Stimulated activated CD8-positive, alpha-beta memory T cell treated with anti-CD3 and anti-CD28 coated beads, Interleukin-15, amount 100 ng/mL, for 4 hours (primary cell): Measurements from ENCODE around the gene SNTB2.

Experiments used
- DNase-seq, 2 donors: peaks; one replicate each; pipeline ENCODE4 v3.0.0-alpha.2; 2020; ENCODE audit warnings: low read depth in 2 of 2

The SNTB2 gene

GRCh38 chr16:69340095-69340644, 153.2 kb downstream of the SNTB2 start:
- no peak for DNase-seq

DNA sequence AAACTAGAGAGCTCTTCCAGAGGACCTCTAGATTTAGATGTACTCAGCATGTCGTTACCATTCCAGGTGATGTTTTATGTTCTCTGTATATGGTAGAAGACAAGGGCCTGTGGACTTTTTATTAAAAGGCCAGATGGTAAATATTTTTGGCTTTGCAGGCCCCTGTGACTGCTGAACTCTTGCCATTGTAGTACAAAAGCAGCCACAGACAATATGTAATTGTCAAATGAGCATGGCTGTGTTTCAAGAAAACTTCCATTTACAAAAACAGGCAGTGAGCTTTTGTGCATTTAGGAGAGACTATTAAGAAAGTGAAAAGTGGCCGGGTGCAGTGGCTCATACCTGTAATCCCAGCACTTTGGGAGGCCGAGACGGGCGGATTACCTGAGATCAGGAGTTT, 157.2 kb downstream of the SNTB2 start:
- DNase-seq = no peak

GRCh38 chr16:69345923-69346322, 159.0 kb downstream of the SNTB2 start:
- no peak for DNase-seq

DNA sequence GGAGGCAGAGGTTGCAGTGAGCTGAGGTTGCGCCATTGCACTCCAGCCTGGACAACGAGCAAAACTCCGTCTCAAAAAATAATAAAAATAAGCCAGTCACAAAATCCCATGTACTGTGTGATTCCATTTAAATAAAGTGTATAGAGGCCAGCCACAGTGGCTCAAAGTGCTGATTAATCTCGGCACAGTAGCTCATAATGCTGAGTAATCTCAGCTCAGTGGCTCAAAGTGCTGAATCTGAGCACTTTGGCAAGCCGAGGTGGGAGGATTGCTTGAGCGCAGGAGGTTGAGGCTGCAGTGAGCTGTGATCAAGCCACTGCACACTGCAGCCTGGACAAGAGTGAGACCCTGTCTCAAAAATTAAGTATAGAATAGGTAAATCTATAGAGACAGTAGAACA, 159.7 kb downstream of the SNTB2 start:
- no peak for DNase-seq

DNA sequence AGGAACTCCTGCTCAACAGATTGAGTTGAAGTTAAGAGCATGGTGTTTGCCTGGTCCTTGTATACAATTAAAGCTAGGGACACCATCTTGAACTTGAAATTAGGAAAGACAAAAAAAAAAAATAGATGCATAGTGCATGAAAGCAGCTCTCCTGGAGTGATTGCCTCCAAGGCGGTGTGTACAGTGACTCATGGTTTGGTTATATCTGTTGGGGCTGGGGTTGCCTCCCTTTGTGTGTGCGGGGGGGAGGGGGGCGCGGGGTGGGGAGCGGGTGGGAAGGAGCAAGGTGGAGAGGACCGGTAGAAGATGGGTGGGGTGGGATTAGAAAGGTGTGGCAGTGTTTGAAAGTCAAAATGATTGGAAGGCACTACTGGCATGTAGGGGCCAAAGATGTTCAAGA, 161.3 kb downstream of the SNTB2 start:
- DNase-seq = no peak

DNA sequence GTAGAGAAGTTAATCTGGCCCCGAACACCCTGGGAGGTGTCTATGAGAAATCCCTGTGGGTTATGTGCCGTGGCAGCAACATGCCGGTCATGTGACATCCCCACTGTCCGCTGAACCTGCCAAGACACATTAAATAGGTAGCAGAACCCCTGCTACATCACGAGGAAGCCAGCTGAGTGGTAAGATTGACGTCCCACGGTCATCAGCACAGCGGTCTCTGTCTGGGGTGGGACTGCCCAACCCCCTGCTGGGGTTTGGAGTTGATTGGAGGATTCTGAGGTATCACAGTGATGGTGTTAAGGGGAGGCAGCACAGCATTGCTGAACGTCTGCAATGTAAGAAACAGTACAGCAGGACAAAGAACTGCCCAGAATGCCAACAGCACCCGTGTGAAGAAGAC, 162.6 kb downstream of the SNTB2 start:
- no peak for DNase-seq

DNA sequence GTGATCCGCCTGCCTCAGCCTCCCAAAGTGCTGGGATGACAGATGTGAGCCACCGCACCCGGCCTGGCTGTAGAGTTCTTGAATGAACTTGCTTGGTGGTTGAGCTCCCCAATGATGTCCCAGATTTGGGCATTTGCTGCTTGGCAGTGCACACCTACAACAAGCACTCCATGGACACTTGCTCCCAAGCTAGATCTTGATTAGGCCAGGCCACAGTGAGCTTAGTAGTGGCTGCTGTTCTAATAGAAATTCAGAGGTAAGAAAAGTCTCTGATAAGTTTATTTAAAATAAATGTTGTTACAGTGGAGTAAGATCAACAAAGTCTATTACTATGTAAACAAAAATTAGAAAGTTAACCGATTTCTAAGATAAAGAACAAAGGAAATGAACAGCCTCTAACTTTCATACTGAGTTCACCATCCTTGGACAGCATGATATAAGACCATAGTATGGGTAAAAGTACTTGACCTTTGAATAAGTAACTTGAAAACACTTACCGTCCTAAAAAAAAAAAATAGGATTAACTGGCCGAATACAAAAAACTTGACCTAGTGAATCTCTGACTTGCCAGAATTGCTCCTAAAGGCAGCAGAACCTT, 163.7 kb downstream of the SNTB2 start:
- DNase-seq = no peak

DNA sequence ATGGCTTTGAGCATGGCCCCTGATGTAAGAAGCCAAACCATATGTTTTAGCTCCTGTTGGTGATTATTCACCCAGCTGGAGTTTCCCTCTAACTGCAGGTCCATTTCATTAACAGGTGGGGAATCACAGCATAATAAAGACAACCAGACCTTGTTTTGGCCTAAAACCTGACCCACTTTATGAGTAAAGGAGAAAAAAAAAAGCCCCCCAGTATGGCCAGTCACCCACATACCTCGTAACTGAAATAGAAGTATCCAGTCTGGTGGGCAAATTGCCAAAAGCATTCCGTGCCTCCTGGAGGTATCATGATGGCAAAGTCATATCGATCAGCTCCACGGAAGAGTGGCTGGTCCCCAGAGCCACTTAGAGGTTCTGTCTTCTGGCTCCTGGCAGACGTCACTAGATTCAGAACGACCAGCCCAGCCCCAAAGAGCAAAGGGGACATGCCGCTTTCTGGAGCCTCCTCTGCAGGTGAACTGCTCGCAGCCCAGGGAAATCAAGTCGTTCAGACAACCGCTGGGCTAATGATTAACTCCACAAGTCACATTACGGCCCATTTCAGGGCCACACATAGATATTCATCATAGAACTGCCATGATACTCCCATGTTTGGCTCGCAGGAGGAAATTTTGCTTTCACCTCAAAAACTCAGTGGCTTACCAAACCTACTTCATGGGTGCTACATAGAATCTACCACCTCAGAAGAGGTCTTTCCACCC, 164.5 kb downstream of the SNTB2 start, which contains the start of gene TMED6:
TSS of gene TMED6 (minus strand) at position 478 of the 719 bp plus-strand sequence. CDS start at position 445, 33 bp downstream.
- no peak for DNase-seq
